Stimulated activated CD8-positive, alpha-beta memory T cell treated with anti-CD3 and anti-CD28 coated beads, Interleukin-4, amount 100 ng/mL, for 48 hours (primary cell): Measurements from ENCODE around the gene CHCHD6.

ENCODE experiments used
- DNase-seq: peaks from one replicate; pipeline ENCODE4 v3.0.0-alpha.2; 2020

Gene CHCHD6

GRCh38 chr3:126985132-126985985 is 281.3 kb downstream of the CHCHD6 start:
- DNase-seq: no peak

DNA sequence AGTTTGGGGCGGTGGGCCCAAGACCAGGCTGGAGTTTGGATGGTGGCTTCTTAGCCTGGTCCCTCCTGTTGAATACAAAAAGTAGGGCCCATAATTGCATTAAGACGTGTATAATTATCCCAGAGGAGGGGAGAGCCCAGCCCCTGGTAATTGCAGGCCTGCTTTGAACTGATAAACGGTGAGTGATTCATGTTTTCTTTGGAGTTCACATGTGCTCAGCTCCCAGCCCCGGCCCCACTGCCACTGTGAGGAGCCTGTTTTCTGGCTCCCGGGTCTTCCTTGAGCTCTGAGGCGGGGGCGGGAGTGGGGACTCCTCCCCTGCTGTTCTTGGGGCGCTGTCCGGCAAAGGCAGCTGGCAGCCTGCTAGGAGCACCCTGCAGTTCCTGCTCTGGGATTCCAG is 282.0 kb downstream of the CHCHD6 start:
- DNase-seq: no peak

DNA sequence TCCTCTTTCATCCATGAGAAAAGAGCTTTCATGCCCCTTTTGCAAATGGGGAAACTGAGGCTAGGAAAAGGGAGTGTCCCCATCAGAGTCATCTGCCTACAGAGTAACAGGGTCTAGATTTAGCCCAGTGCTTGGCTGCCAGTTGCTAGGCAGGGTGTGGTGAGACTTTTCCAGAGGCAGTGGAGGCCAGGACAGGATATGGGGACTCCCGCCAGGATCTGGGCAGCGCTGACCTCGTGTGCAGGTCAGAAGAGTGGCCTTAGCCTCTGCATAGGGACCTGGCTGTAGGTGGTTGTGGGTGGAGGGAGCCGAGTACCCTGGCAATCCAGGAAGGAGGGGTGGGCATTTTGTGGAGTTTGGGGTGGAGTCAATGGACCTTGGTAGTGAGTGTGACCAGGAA is 283.1 kb downstream of the CHCHD6 start:
- DNase-seq: no peak

GRCh38 chr3:126987596-126987995 is 283.6 kb downstream of the CHCHD6 start:
- DNase-seq: no peak

GRCh38 chr3:126988451-126989021 is 284.5 kb downstream of the CHCHD6 start:
- no peak for DNase-seq

GRCh38 chr3:126989316-126990023 is 285.4 kb downstream of the CHCHD6 start:
- no peak for DNase-seq

GRCh38 chr3:126990024-126990700 is 286.1 kb downstream of the CHCHD6 start:
- DNase-seq: no peak

GRCh38 chr3:126990890-126991289 is 286.9 kb downstream of the CHCHD6 start:
- DNase-seq: no peak

GRCh38 chr3:126991366-126992200 is 287.5 kb downstream of the CHCHD6 start:
- no peak for DNase-seq

DNA sequence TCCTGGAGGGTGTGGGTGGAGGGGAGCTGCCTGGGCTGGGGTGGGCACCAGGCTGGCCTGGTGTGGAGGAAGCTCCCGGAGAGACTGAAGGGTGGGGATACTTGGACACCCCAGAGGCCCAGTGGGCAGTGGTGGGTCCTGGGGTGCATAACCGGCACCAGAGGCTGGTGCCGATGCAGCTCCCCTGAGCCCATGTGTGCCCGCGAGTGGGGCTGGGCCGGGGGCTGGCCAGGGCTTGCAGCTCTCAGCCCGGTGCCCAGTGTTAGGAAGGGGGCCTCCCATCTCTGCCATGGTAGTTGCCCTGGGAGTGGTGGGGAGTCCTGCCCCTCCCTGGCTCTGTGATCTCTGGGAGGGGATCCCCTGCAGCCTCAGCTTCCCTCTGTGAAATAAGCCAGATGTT is 288.2 kb downstream of the CHCHD6 start:
- no peak for DNase-seq

DNA sequence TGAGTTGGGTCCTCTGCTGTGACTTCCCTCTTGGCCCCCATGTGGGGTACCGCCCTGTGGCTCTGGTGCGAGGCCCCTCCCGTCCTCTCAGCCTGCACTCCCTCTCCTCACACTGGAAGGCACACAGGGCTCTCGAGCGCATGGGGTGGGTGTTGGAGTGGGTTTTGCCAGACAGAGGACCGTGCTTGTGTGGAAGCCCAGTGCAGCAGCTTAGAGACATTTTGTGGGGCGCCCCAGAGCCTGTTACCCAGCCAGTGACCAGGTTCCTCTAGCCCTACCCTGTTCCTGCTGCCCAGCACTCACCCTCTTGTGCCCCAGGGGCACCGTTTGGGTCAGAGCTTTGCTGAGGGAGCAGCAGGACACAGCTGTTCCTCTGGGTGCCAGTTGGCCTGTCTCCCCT is 288.7 kb downstream of the CHCHD6 start:
- DNase-seq: no peak

DNA sequence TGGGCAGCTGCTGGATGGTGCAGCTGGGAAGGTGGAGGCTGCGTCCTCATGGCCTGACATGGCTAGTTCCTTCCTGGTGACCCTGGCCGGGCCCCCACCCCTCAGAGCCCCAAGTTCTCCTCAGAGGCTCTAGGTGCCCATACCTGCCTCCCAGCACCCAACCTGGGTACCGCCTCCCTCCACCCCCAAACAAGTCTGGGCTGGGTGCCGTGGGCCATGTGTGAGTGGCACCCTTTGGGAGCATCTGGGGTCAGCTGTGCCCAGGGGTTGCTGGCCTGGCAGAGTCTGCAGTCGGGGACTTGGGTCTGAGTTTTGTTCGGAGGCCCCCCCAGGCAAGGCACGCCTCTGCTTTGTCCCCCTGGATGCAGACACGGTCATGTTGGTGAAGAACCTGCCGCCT is 289.4 kb downstream of the CHCHD6 start:
- no peak for DNase-seq

DNA sequence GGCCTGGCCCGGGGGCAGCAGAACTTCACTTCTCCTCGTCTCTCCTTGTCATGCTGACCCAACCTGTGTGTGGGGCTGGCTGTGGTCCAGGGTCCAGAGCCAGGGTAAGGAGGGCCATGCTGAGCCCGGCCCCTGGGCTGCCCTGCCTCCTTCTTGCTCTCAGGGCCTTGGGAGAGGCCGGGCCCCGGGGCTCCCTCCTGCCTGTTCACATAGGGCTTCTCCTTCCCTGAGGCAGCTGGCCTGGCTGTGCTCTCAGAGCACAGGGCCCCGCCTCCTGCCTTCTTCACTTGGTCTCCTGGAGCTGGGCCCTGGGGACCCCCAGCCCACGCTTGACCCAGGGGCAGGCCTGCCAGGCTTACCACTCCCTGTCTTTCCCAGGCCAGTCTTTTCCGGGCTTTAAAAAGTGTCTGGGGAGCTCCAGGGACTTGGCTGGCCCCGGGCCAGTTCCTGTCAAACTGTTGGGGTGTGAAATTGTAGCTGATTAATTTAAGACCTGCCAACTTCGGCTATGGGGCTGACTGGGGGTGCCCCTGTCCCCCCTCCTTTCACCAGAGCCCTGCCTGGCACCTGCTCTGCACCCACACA is 290.7 kb downstream of the CHCHD6 start:
- no peak for DNase-seq

- DNase-seq: no peak
Observed at GRCh38 chr3:126995254-126995780, 291.3 kb downstream of the CHCHD6 start.

DNA sequence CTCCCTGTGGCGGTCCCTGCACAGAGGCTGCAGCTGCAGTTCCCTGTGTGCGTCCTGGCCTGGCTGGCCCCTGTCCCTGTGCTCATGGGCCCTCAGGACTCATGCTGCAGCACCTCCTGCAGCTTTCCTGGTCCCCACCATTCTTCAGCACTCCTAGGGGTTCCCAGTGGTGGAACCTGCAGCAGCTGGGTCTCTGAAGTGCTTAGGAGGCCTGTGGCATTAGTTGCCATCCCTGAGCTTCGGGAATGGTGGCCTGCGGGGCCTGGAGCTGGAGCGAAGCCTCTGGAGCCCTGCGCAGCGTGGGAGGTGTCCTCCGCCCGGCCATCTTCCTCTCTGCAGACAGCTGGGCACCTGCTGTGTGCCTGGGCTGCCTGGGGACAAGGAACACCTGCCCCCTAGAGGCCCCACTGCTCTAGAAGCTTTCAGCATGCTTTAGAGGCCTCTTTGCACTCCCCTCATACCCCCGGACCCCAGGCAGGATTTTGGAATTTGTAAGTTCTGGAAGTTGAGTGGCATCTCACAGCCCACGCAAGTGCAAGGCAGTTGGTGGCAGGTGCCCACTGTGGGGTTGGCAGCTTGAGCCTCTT is 292.0 kb downstream of the CHCHD6 start:
- no peak for DNase-seq

- no peak for DNase-seq
Observed at GRCh38 chr3:126996905-126997304, 292.9 kb downstream of the CHCHD6 start.

DNA sequence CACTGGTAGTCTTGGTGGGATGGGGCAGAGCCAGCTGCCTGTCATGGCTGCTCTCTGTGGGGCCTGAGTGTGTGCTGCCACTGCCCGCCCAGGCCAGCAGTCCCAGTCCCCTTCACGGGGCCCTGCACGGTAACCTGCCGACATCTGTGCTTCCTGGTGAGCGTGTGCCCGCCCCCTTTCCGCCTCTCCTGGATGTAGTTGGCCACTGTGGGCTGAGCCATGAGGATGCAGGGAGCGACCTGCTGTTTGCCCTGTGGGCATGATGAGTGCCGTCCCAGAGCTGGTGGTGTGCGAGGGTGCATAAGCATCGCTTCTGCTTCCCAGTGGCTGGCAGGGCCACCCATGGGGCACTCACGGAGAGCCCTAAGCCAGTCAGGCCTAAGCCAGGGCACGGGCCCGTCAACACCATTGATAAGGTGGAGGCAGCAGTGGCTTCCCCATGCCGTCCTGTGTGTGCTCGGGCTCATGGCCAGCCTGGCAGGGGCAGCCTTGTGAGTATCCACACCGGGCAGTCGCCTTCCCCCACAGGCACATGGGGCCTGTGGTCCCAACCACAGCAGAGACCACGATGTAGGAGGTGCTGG is 293.5 kb downstream of the CHCHD6 start:
- no peak for DNase-seq

- no peak for DNase-seq
Observed at GRCh38 chr3:126998320-126998719, 294.3 kb downstream of the CHCHD6 start.

GRCh38 chr3:126998728-126999127 is 294.7 kb downstream of the CHCHD6 start:
- DNase-seq: no peak

GRCh38 chr3:126999383-126999782 is 295.3 kb downstream of the CHCHD6 start:
- DNase-seq: no peak

GRCh38 chr3:127000119-127000518 is 296.1 kb downstream of the CHCHD6 start:
- DNase-seq: no peak
